Ovary (tissue), 3 donors: ENCODE measurements around the gene MYH8.

Experiments
- POLR2A ChIP-seq: fragments of 450-650 bp; IDR thresholded peaks from one replicate; pipeline ENCODE4 v1.6.1; 2017; ENCODE audit warnings: antibody characterized with exemption, mild to moderate bottlenecking, moderate library complexity
- TF ChIP-seq, protein P1 (sequence below), 3 donors: fragments of 450-650 bp in 2 of 3; fragments of 200-600 bp in 1 of 3; IDR thresholded peaks; one replicate each; pipeline versions ENCODE4 v1.5.1 to v1.8.0; 2016 to 2022; ENCODE audit warnings: antibody characterized with exemption in 3 of 3, mild to moderate bottlenecking in 1 of 3
- donor health status: DM: no; HTN: no; CAD: no.

DNA sequence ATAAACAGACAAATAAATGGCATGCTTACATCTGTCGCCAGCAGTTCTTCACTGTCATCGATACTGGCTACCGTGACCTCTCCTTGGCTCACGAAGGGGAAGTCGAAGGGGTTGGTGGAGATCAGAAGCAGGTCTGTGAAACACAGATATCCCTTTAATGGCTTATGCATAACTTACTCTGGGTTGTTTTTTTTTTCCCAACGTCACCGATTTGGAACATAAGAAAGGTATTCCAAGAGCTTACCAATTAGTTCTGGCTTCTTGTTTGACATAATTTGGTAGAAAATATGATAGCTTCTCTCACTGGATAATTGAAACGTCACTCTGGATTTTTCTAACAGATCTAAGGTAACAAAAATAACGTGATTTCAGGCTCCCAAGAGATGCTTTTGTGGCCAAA, 67.1 kb downstream of the MYH8 start:
- TF ChIP-seq POLR2A: no peak
- TF ChIP-seq, protein P1, sequence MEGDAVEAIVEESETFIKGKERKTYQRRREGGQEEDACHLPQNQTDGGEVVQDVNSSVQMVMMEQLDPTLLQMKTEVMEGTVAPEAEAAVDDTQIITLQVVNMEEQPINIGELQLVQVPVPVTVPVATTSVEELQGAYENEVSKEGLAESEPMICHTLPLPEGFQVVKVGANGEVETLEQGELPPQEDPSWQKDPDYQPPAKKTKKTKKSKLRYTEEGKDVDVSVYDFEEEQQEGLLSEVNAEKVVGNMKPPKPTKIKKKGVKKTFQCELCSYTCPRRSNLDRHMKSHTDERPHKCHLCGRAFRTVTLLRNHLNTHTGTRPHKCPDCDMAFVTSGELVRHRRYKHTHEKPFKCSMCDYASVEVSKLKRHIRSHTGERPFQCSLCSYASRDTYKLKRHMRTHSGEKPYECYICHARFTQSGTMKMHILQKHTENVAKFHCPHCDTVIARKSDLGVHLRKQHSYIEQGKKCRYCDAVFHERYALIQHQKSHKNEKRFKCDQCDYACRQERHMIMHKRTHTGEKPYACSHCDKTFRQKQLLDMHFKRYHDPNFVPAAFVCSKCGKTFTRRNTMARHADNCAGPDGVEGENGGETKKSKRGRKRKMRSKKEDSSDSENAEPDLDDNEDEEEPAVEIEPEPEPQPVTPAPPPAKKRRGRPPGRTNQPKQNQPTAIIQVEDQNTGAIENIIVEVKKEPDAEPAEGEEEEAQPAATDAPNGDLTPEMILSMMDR (IDR thresholded peaks at IDR 0.05): no peak
